Measurements from ENCODE around the gene ATXN1. TPM values are rescaled to one million over a fixed set of nuclear protein-coding genes. Genes with fewer than 3 reads are reported as not detected.

Gene ATXN1
- total and polyA plus RNA-seq, 2 experiments from 2014 or later, result 4.8 to 9.1 TPM

DNA sequence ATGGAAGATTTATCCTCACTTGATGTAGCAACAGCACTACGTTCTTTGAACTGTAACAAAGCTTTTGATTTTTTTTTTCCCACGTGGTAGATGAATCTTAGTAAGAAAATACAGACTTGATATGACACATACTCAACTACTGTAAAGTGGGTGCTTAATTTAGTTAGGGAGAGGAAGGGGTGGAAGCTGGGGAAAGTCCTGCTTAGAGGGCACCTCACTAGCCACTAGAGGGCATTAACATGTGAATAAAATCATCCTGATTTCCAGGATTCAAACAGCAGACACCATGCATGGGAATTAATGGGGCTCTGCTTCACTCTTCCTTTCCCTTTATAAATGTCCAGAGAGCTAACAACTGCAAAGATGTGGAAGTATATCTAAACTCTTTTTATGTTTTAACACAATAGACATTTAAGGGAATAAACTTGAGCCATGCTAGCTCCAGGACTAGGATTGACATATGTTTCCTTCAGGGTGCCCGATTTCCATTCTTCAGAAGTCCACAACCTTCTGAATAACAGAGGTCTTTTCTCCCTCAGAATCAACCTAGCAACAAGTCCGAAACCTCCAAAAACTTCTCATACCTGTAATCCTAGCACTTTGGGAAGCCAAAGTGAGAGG, 250.1 kb downstream of the ATXN1 start:
- Histone ChIP-seq H2AFZ (no peak overlapping the region), H3K79me2 (replicated peaks; ENCODE audit: insufficient read depth) (no peaks in the 10 kb centered on the region), H3K27ac (ENCODE audit: low read depth) (no peak overlapping the region), H3F3A (replicated peaks; ENCODE audit: low read depth) (no peaks in the 10 kb centered on the region), H3K4me2 (no peak overlapping the region), H3K36me3 (ENCODE audit: insufficient read depth) (no peaks in the 10 kb centered on the region), H3K4me1 (ENCODE audit: insufficient read depth) (peaks cover 30% of the 10 kb centered on the region), H4K20me1 (replicated peaks; ENCODE audit: insufficient read depth) (no peaks in the 10 kb centered on the region), H3K27me3 (ENCODE audit: insufficient read depth) (no peaks in the 10 kb centered on the region), H3K9me2 (ENCODE audit: insufficient read depth) (no peaks in the 10 kb centered on the region), H3K4me3 (no peak overlapping the region)
- Mint-ChIP-seq H3K9me3 (no peaks in the 10 kb centered on the region), H3K27me3 (ENCODE audit: insufficient read depth, low read depth, poor library complexity) (peaks cover 3% of the 10 kb centered on the region), H3K4me3 (no peak overlapping the region), H3K4me1 (peaks cover 25% of the 10 kb centered on the region), H3K27ac (no peak overlapping the region), H3K36me3 (ENCODE audit: low read depth) (no peaks in the 10 kb centered on the region)
- peak; percentile 62 for DNase-seq (ENCODE audit: low spot score)
- TF ChIP-seq, protein P1, sequence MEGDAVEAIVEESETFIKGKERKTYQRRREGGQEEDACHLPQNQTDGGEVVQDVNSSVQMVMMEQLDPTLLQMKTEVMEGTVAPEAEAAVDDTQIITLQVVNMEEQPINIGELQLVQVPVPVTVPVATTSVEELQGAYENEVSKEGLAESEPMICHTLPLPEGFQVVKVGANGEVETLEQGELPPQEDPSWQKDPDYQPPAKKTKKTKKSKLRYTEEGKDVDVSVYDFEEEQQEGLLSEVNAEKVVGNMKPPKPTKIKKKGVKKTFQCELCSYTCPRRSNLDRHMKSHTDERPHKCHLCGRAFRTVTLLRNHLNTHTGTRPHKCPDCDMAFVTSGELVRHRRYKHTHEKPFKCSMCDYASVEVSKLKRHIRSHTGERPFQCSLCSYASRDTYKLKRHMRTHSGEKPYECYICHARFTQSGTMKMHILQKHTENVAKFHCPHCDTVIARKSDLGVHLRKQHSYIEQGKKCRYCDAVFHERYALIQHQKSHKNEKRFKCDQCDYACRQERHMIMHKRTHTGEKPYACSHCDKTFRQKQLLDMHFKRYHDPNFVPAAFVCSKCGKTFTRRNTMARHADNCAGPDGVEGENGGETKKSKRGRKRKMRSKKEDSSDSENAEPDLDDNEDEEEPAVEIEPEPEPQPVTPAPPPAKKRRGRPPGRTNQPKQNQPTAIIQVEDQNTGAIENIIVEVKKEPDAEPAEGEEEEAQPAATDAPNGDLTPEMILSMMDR (conservative IDR thresholded peaks at IDR 0.05; ENCODE audit: low read depth in 2 of 2), result peak; percentile 62 to 67
- TF ChIP-seq EZH2phosphoT487 (IDR thresholded peaks at IDR 0.05; ENCODE audit: unreplicated experiment), result no peak
- no peak for TF ChIP-seq CREB1 (CRISPR knock-in tag; IDR thresholded peaks at IDR 0.05; ENCODE audit: low read depth)
- TF ChIP-seq, protein P2, sequence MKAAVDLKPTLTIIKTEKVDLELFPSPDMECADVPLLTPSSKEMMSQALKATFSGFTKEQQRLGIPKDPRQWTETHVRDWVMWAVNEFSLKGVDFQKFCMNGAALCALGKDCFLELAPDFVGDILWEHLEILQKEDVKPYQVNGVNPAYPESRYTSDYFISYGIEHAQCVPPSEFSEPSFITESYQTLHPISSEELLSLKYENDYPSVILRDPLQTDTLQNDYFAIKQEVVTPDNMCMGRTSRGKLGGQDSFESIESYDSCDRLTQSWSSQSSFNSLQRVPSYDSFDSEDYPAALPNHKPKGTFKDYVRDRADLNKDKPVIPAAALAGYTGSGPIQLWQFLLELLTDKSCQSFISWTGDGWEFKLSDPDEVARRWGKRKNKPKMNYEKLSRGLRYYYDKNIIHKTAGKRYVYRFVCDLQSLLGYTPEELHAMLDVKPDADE (IDR thresholded peaks at IDR 0.05), result no peak
- peak; percentile 72 for ATAC-seq

DNA sequence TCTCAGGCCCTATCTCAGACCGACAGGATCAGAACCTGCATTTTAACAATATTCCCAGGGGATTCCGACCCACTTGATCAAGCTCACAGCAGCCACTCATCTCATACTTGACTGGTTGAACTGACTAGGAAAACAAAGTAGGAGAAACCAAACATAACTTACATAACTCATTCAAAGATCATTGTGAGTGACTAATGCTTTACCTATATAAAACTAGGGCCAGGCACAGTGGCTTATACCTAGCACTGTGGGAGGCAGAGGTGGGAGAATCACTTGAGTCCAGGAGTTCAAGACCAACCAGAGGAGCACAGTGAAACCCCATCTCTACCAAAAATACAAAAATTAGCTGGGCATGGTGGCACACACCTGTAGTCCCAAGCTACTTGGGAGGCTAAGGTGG, 251.0 kb downstream of the ATXN1 start:
- ATAC-seq (no peak), DNase-seq (ENCODE audit: low spot score) (no peak)
- H3K4me2 ChIP-seq, result no peak overlapping the region
- peaks cover 30% of the 10 kb centered on the region for H3K4me1 ChIP-seq (ENCODE audit: insufficient read depth)
- H3K36me3 Mint-ChIP-seq (ENCODE audit: low read depth), result no peaks in the 10 kb centered on the region
- no peak overlapping the region for H3K27ac ChIP-seq (ENCODE audit: low read depth)
- peaks cover 3% of the 10 kb centered on the region for H3K27me3 Mint-ChIP-seq (ENCODE audit: insufficient read depth, low read depth, poor library complexity)
- no peak overlapping the region for H3K27ac Mint-ChIP-seq
- no peak overlapping the region for H3K4me3 ChIP-seq
- H3K9me3 Mint-ChIP-seq, result no peaks in the 10 kb centered on the region
- no peak overlapping the region for H3K4me3 Mint-ChIP-seq
- H3K27me3 ChIP-seq (ENCODE audit: insufficient read depth), result no peaks in the 10 kb centered on the region
- no peaks in the 10 kb centered on the region for H3K79me2 ChIP-seq (replicated peaks; ENCODE audit: insufficient read depth)
- H4K20me1 ChIP-seq (replicated peaks; ENCODE audit: insufficient read depth), result no peaks in the 10 kb centered on the region
- H2AFZ ChIP-seq, result no peak overlapping the region
- H3K4me1 Mint-ChIP-seq, result peaks cover 25% of the 10 kb centered on the region
- H3F3A ChIP-seq (replicated peaks; ENCODE audit: low read depth), result no peaks in the 10 kb centered on the region
- no peaks in the 10 kb centered on the region for H3K36me3 ChIP-seq (ENCODE audit: insufficient read depth)
- H3K9me2 ChIP-seq (ENCODE audit: insufficient read depth), result no peaks in the 10 kb centered on the region
- no peak for TF ChIP-seq POLR2AphosphoS5 (IDR thresholded peaks at IDR 0.05; ENCODE audit: low read depth)
- TF ChIP-seq JUNB (IDR thresholded peaks at IDR 0.05; ENCODE audit: unreplicated experiment), result no peak
- no peak for TF ChIP-seq NANOG (IDR thresholded peaks at IDR 0.05; ENCODE audit: borderline replicate concordance)
- no peak for TF ChIP-seq ZNF114 (CRISPR knock-in tag; IDR thresholded peaks at IDR 0.05)
- no peak for TF ChIP-seq EZH2 (IDR thresholded peaks at IDR 0.05; ENCODE audit: low read depth, unreplicated experiment)
- TF ChIP-seq EZH2phosphoT487 (IDR thresholded peaks at IDR 0.05; ENCODE audit: unreplicated experiment), result no peak
- TF ChIP-seq, protein P1 (conservative IDR thresholded peaks at IDR 0.05; ENCODE audit: low read depth in 2 of 2), result no peak
- no peak for TF ChIP-seq ZNF331 (CRISPR knock-in tag; IDR thresholded peaks at IDR 0.05; ENCODE audit: low read depth)

All from GM23338 (cell line).